OCI-LY3 (cell line): Measurements from ENCODE around the gene ASPN.

Source experiments
- H2AFZ ChIP-seq: fragments of 200-600, 300-600 bp; shearing (Covaris generic); 2 replicates; pipeline ENCODE4 v1.6.0; 2014; ENCODE audit warnings: antibody characterized with exemption, low read depth, low read length
- H3K27ac ChIP-seq: fragments of 200-600, 300-600 bp; sonication (generic); 2 replicates; pipeline ENCODE4 v1.5.1; 2014; ENCODE audit warnings: mild to moderate bottlenecking, low read length, moderate library complexity, mixed read lengths
- H3K27me3 ChIP-seq: fragments of 200-600, 300-600 bp; sonication (generic); 2 replicates; pipeline ENCODE4 v1.6.1; 2014; ENCODE audit warnings: low read depth, low read length, mixed read lengths
- H3K36me3 ChIP-seq: fragments of 200-600, 300-600 bp; sonication (generic); replicated peaks from 2 replicates; pipeline ENCODE3; 2014; ENCODE audit warnings: low read depth, low read length, mixed read lengths
- H3K4me1 ChIP-seq: fragments of 300-600, 200-600 bp; sonication (generic); 2 replicates; pipeline ENCODE4 v1.6.1; 2014; ENCODE audit warnings: low read length, mixed read lengths
- H3K4me2 ChIP-seq: fragments of 200-600, 300-600 bp; sonication (generic); 2 replicates; pipeline ENCODE4 v1.6.1; 2014; ENCODE audit warnings: low read length, mixed read lengths
- H3K4me3 ChIP-seq: fragments of 300-600, 200-600 bp; sonication (generic); 2 replicates; pipeline ENCODE4 v1.5.1; 2014; ENCODE audit warnings: antibody characterized with exemption, mild to moderate bottlenecking, low read length, moderate library complexity
- H3K79me2 ChIP-seq: fragments of 300-600, 200-600 bp; shearing (Covaris generic); 2 replicates; pipeline ENCODE4 v1.6.1; 2014; ENCODE audit warnings: mild to moderate bottlenecking, low read length, mixed read lengths
- H3K9ac ChIP-seq: fragments of 300-600, 200-600 bp; shearing (Covaris generic); 2 replicates; pipeline ENCODE4 v1.6.0; 2014; ENCODE audit warnings: mild to moderate bottlenecking, low read length, moderate library complexity
- H3K9me3 ChIP-seq: fragments of 200-600, 300-600 bp; shearing (Covaris generic); 2 replicates; pipeline ENCODE4 v1.6.1; 2014; ENCODE audit warnings: low read length, mixed read lengths; ENCODE audit not compliant: insufficient read depth
- H4K20me1 ChIP-seq: fragments of 200-600, 300-600 bp; sonication (generic); 2 replicates; pipeline ENCODE4 v1.6.1; 2016; ENCODE audit warnings: low read length, mixed read lengths; ENCODE audit not compliant: insufficient read depth
- CTCF ChIP-seq: fragments of 200-600, 300-600 bp; sonication (generic); IDR thresholded peaks from 2 replicates; pipeline ENCODE4 v1.5.1; 2014; ENCODE audit warnings: antibody characterized with exemption, low read length, low read depth
- EZH2phosphoT487 ChIP-seq: fragments of 200-600 bp; shearing (Covaris generic); IDR thresholded peaks from 2 replicates; pipeline ENCODE4 v1.6.1; 2018; ENCODE audit warnings: antibody characterized with exemption, mixed run types, low read depth

ASPN gene

GRCh38 chr9:92432350-92432749 is 50.0 kb downstream of the ASPN start:
- no peak overlapping the region for H2AFZ ChIP-seq
- no peaks in the 10 kb centered on the region for H3K4me1 ChIP-seq
- no peak overlapping the region for H3K27ac ChIP-seq
- no peaks in the 10 kb centered on the region for H3K27me3 ChIP-seq
- no peaks in the 10 kb centered on the region for H3K79me2 ChIP-seq
- H3K9me3 ChIP-seq = no peaks in the 10 kb centered on the region
- no peak overlapping the region for H3K4me3 ChIP-seq
- H3K36me3 ChIP-seq = no peaks in the 10 kb centered on the region
- H4K20me1 ChIP-seq = peaks cover 7% of the 10 kb centered on the region; the same call in 1 of the 2 replicates
- TF ChIP-seq CTCF (no peak), EZH2phosphoT487 (no peak)
- H3K4me2 ChIP-seq = no peak overlapping the region
- no peak overlapping the region for H3K9ac ChIP-seq

- TF ChIP-seq CTCF = no peak
- no peak for TF ChIP-seq EZH2phosphoT487
- Histone ChIP-seq H2AFZ (no peak overlapping the region), H4K20me1 (no peaks in the 10 kb centered on the region), H3K4me3 (no peak overlapping the region), H3K9me3 (no peaks in the 10 kb centered on the region), H3K27me3 (no peaks in the 10 kb centered on the region), H3K36me3 (no peaks in the 10 kb centered on the region), H3K79me2 (no peaks in the 10 kb centered on the region), H3K27ac (no peak overlapping the region), H3K4me1 (no peaks in the 10 kb centered on the region), H3K9ac (no peak overlapping the region), H3K4me2 (no peak overlapping the region)
Observed at GRCh38 chr9:92429836-92430235, 52.5 kb downstream of the ASPN start.

- Histone ChIP-seq H3K4me3 (no peak overlapping the region), H4K20me1 (no peaks in the 10 kb centered on the region), H3K36me3 (no peaks in the 10 kb centered on the region), H3K27ac (no peak overlapping the region), H3K9ac (no peak overlapping the region), H3K27me3 (no peaks in the 10 kb centered on the region), H3K79me2 (no peaks in the 10 kb centered on the region), H2AFZ (no peak overlapping the region), H3K4me1 (peaks cover 9% of the 10 kb centered on the region), H3K4me2 (no peak overlapping the region), H3K9me3 (no peaks in the 10 kb centered on the region)
- TF ChIP-seq CTCF (no peak), EZH2phosphoT487 (no peak)
Observed at GRCh38 chr9:92426501-92427145, 55.7 kb downstream of the ASPN start.

- Histone ChIP-seq H3K27ac (no peak overlapping the region), H3K9ac (no peak overlapping the region), H3K4me2 (no peak overlapping the region), H3K4me1 (peaks cover 9% of the 10 kb centered on the region), H3K9me3 (no peaks in the 10 kb centered on the region), H3K27me3 (no peaks in the 10 kb centered on the region), H4K20me1 (no peaks in the 10 kb centered on the region), H3K36me3 (no peaks in the 10 kb centered on the region), H3K4me3 (no peak overlapping the region), H3K79me2 (no peaks in the 10 kb centered on the region), H2AFZ (no peak overlapping the region)
- TF ChIP-seq CTCF (no peak), EZH2phosphoT487 (no peak)
Observed at GRCh38 chr9:92425474-92425873, 56.8 kb downstream of the ASPN start.
